Stimulated activated naive B cell treated with anti-CD40 and anti-IgM and Interleukin-4, amounts not matched to agents 10 μg/mL and 1 μg/mL and 100 μg/mL, for 72 hours (primary cell): ENCODE measurements around the gene CASP3.

ENCODE experiments used
- ATAC-seq, 2 donors: fragments of 150-1000 bp; cut with Tn5 transposase; replicated peaks; 2 replicates each; pipeline ENCODE4 v1.10.0; 2021; ENCODE audit warnings: moderate library complexity in 1 of 2
- DNase-seq: peaks from one replicate; pipeline ENCODE4 v3.0.0; 2021
- H3K27ac Mint-ChIP-seq: one replicate; pipeline ENCODE4 v1.8.0; 2022; ENCODE audit warnings: mild to moderate bottlenecking, mixed read lengths
- H3K27me3 Mint-ChIP-seq, 2 donors: one replicate each; pipeline ENCODE4 v1.8.0; 2022; ENCODE audit warnings: mixed read lengths in 2 of 2
- H3K36me3 Mint-ChIP-seq, 2 donors: one replicate each; pipeline ENCODE4 v1.8.0; 2022; ENCODE audit warnings: mixed read lengths in 2 of 2, mild to moderate bottlenecking in 1 of 2
- H3K4me1 Mint-ChIP-seq, 2 donors: one replicate each; pipeline ENCODE4 v1.8.0; 2022; ENCODE audit warnings: mixed read lengths in 2 of 2, mild to moderate bottlenecking in 1 of 2
- H3K4me3 Mint-ChIP-seq, 2 donors: one replicate each; pipeline ENCODE4 v1.8.0; 2022; ENCODE audit warnings: mild to moderate bottlenecking in 2 of 2, mixed read lengths in 2 of 2, moderate library complexity in 1 of 2
- H3K9me3 Mint-ChIP-seq, 2 donors: one replicate each; pipeline ENCODE4 v1.8.0; 2022; ENCODE audit warnings: mixed read lengths in 2 of 2, mild to moderate bottlenecking in 1 of 2

Gene CASP3

DNA sequence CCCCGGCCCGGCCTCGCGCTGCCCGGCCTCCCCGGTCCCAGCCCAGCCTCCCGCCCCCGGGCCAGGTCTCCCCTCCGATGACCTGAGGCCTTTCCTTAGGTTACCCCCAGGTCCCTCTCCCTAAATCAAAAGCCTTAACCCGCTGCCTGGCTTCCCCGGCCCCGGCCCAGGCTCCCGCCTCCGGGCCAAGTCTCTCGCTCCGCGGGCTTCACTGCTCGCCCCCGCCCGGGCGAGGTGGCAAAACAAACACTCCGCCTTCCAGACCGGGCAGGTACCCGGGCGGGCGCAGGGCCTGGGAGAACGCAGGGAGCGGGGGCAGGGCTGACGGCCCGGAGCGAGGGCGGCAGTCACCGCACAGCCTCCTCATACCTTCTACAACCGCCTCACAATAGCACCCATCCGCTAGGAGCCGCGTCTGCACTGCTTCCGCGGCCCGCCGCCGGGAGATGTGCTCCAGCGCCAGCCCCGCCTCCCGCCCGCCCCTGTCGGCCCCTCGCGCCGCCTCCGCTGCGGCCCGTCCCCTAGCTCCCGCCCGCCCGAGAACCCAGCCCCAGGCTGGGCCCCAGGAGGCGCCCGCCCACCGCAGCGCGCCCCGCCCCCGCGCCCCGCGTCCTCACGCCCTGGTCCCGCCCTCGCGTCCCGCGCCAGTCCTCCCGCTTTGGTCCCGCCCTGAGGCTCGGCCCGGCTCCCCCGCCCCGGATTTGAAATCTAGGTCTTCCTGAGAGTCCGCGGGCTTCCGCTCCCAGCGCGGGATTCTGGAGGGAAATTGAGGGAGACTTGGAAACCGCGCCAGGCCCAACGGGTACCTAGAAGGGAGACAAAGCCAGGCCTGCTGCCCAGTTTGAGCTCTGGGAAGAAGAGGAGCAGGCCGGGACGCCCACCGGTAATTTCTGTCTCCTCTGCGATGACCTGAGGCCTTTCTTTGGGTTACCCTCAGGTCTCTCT is at the start of gene CASP3, which contains the start of gene PRIMPOL:
Gene CASP3 (minus strand): TSS at position 422 of the 945 bp plus-strand sequence. CDS start 10,994 bp downstream, outside the sequence.
Gene PRIMPOL (plus strand): TSS at position 713 of the 945 bp plus-strand sequence. CDS start 7,403 bp downstream, outside the sequence.
- Mint-ChIP-seq H3K4me3 (peak within 1 kb of the TSS; percentile 90 to 92), H3K27me3 (no peaks in the 10 kb centered on the region), H3K36me3 (peaks cover 16 to 25% of the 10 kb centered on the region in 2 donors), H3K27ac (peak within 1 kb of the TSS; percentile 96), H3K9me3 (no peaks in the 10 kb centered on the region), H3K4me1 (peaks cover 27 to 38% of the 10 kb centered on the region in 2 donors)
- DNase-seq: peak; percentile 94
- ATAC-seq: peak; percentile 88 to 94

DNA sequence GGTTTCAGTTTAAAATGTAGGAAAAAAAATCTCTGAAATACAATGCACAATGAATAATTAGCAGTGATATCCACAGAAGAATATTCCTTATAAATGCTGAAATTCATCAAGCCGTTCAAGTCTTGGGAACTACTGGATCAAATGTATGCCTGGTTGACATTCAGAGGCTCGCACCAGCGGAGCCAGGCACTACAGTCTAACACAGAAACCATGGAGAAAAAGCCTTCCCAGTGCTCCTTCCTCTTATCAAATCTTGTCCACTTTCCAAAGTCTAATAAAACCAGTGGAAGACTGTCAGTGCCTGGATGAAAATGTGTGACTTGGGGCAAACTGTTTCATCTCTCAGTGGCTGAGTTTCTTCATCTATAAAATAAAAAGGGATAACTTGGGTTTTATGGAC is 48.7 kb upstream of the CASP3 start:
- Mint-ChIP-seq H3K27me3 (no peaks in the 10 kb centered on the region), H3K4me3 (no peak overlapping the region), H3K36me3 (peaks cover 21 to 22% of the 10 kb centered on the region in 2 donors), H3K27ac (no peak overlapping the region), H3K4me1 (no peaks in the 10 kb centered on the region), H3K9me3 (no peaks in the 10 kb centered on the region)
- no peak for ATAC-seq
- DNase-seq: no peak

GRCh38 chr4:184695178-184695896 is 46.1 kb upstream of the CASP3 start:
- Mint-ChIP-seq H3K9me3 (no peaks in the 10 kb centered on the region), H3K27ac (no peak overlapping the region), H3K4me3 (no peak overlapping the region), H3K27me3 (no peaks in the 10 kb centered on the region), H3K36me3 (peaks cover 13 to 20% of the 10 kb centered on the region in 2 donors), H3K4me1 (no peaks in the 10 kb centered on the region)
- no peak for DNase-seq
- no peak for ATAC-seq

DNA sequence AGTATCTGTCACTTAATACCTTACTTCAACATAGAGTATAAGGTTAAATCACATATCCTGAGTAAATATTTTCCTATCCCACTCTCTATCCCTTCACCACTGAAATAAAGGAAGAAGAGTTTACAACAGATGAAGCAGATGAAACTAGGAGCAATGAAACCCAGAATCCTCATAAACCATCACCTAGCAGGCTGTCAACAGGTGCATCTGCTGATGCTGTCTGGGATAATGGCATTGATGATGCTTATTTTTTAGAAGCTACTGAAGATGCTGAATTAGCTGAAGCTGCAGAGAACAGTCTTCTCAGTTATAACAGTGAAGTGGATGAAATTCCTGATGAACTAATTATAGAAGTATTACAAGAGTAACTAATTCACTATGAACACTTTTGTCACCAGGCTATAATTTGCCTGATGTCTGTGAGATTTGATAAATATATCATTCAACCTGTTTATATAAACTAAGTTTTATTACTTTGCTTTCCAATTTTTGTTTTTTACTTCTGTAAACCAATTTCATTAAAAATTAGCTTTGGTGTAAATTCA is 45.2 kb upstream of the CASP3 start:
- Mint-ChIP-seq H3K36me3 (peaks cover 11 to 20% of the 10 kb centered on the region in 2 donors), H3K4me1 (no peaks in the 10 kb centered on the region), H3K27me3 (no peaks in the 10 kb centered on the region), H3K4me3 (no peak overlapping the region), H3K9me3 (no peaks in the 10 kb centered on the region), H3K27ac (no peak overlapping the region)
- no peak for DNase-seq
- no peak for ATAC-seq

DNA sequence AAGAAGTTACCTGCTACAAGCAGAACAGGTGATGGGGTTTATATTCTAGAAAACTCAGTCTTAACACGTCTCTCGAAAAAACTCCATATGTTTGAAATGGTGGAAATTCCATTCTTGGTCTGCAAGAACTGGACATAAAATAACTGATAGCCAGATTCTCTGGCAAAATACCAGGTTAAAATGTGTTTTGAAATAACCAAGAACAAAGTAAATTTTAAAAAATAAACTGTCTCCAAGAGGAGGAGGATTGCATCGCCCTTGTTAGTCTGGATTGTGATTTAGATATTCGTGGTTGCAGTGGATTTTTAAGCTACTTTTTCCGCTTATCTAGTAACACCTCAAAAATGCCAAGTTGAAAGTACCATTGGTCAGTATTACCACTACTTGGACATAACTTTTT is 43.8 kb upstream of the CASP3 start:
- Mint-ChIP-seq H3K36me3 (peaks cover 11 to 20% of the 10 kb centered on the region in 2 donors), H3K27ac (no peak overlapping the region)
- ATAC-seq: no peak

GRCh38 chr4:184689681-184690080 is 40.4 kb upstream of the CASP3 start:
- ATAC-seq (no peak), DNase-seq (no peak)
- Mint-ChIP-seq H3K27me3 (no peaks in the 10 kb centered on the region), H3K27ac (no peak overlapping the region), H3K36me3 (peaks cover 14 to 22% of the 10 kb centered on the region in 2 donors), H3K9me3 (no peaks in the 10 kb centered on the region), H3K4me3 (no peak overlapping the region), H3K4me1 (peaks cover 0 to 3% of the 10 kb centered on the region in 2 donors)

More for the DNA sequence above, 43.8 kb upstream of the CASP3 start:
- Mint-ChIP-seq H3K9me3 (no peaks in the 10 kb centered on the region), H3K27me3 (no peaks in the 10 kb centered on the region), H3K4me1 (no peaks in the 10 kb centered on the region), H3K4me3 (no peak overlapping the region)
- no peak for DNase-seq

DNA sequence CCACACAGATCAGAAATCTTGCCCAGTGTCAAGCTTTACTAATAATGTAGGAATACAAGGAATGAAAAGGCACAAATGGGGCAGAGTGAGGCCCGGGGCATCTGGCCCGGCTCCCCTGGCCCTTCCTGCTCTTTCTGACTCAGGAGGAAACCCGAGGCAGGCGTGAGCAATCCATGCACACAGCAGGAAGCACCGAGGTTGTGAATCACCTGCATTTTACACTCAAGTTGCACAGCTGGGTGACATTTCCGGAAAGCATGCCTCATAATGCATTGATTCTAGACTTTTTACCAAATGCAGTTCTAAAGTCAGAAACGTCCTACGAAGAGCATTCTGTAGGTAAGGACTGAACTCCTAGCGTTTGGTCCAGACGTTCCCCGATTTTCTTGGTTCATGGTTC is 39.2 kb upstream of the CASP3 start:
- Mint-ChIP-seq H3K27me3 (no peaks in the 10 kb centered on the region), H3K4me3 (no peak overlapping the region), H3K36me3 (peaks cover 9 to 14% of the 10 kb centered on the region in 2 donors), H3K4me1 (peaks cover 1 to 7% of the 10 kb centered on the region in 2 donors), H3K9me3 (no peaks in the 10 kb centered on the region), H3K27ac (no peak overlapping the region)
- no peak for DNase-seq
- ATAC-seq: no peak

- Mint-ChIP-seq H3K4me1 (peaks cover 1 to 7% of the 10 kb centered on the region in 2 donors), H3K27me3 (no peaks in the 10 kb centered on the region), H3K9me3 (no peaks in the 10 kb centered on the region), H3K4me3 (no peak overlapping the region), H3K36me3 (peaks cover 8 to 12% of the 10 kb centered on the region in 2 donors), H3K27ac (no peak overlapping the region)
- DNase-seq (no peak), ATAC-seq (no peak)
Observed at GRCh38 chr4:184688005-184688404, 38.8 kb upstream of the CASP3 start.

GRCh38 chr4:184684491-184685189 is 35.4 kb upstream of the CASP3 start:
- DNase-seq: no peak
- Mint-ChIP-seq H3K36me3 (peaks cover 8 to 13% of the 10 kb centered on the region in 2 donors), H3K9me3 (no peaks in the 10 kb centered on the region), H3K4me3 (no peak overlapping the region), H3K4me1 (peaks cover 1 to 7% of the 10 kb centered on the region in 2 donors), H3K27me3 (no peaks in the 10 kb centered on the region), H3K27ac (no peak overlapping the region)
- ATAC-seq: no peak

GRCh38 chr4:184681916-184682315 is 32.7 kb upstream of the CASP3 start:
- ATAC-seq (no peak), DNase-seq (no peak)
- Mint-ChIP-seq H3K27ac (no peak overlapping the region), H3K36me3 (peaks cover 10 to 16% of the 10 kb centered on the region in 2 donors), H3K27me3 (no peaks in the 10 kb centered on the region), H3K9me3 (no peaks in the 10 kb centered on the region), H3K4me1 (peaks cover 1 to 7% of the 10 kb centered on the region in 2 donors), H3K4me3 (no peak overlapping the region)

- H3K9me3 Mint-ChIP-seq: no peaks in the 10 kb centered on the region
- no peak for ATAC-seq
- peaks cover 6 to 12% of the 10 kb centered on the region in 2 donors for H3K36me3 Mint-ChIP-seq
Observed at GRCh38 chr4:184680698-184681097, 31.5 kb upstream of the CASP3 start.

DNA sequence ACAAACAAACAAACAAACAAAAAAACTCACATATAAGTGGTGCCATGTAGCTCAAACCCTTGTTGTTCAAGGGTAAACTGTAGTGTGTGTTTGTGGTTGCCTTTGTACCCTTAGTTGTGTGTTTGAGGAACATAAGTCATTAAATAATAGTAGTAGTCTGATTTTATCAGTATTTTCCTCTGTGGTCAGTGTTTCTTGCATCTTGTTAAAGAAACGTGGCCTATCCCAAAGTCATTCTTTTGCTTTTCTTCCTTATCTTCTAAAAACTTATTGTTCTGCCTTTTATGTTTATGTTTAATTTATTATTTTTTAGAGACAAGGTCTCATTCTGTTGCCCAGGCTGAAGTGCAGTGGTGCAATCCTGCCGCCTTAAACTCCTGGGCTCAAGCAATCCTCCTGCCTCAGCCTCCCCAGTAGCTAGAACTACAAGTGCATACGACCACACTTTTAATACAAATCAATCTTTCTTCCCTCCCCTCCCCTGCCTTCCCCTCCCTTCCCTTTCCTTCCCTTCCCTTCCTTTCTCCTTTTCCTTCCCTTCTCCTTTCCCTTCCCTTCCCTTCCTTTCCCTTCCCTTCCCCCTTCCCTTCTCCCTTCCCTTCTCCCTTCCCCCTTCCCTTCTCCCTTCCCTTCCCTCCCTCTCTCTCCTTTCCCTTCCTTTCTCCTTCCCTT is 26.7 kb upstream of the CASP3 start:
- no peak for ATAC-seq
- no peak overlapping the region for H3K4me3 Mint-ChIP-seq
- DNase-seq: no peak
- no peaks in the 10 kb centered on the region for H3K27me3 Mint-ChIP-seq
- H3K27ac Mint-ChIP-seq: no peak overlapping the region
- no peaks in the 10 kb centered on the region for H3K9me3 Mint-ChIP-seq
- peaks cover 22 to 26% of the 10 kb centered on the region in 2 donors for H3K36me3 Mint-ChIP-seq
- H3K4me1 Mint-ChIP-seq: no peaks in the 10 kb centered on the region

More at GRCh38 chr4:184680698-184681097, 31.5 kb upstream of the CASP3 start:
- Mint-ChIP-seq H3K4me3 (no peak overlapping the region), H3K27me3 (no peaks in the 10 kb centered on the region), H3K27ac (no peak overlapping the region), H3K4me1 (peaks cover 1 to 7% of the 10 kb centered on the region in 2 donors)
- no peak for DNase-seq

DNA sequence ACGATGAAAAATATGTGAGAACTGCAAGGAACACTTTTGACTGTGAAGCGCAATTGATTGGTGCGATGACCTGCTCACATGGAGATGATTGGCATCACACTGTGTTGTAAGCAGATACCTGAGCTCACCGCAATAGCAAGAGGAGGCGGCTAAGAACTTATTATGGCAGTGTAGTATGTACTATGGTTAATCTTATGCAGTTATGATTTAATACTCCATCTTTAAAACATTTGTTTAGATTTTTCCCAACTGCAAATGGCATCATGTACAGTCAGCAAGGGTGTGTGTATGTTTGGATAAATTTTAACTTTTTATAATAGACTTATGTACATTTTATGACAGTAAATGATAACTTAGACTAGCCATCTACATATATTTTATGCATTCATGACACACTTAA is 25.8 kb upstream of the CASP3 start:
- ATAC-seq: no peak
- no peak overlapping the region for H3K27ac Mint-ChIP-seq

More for the DNA sequence above, 25.8 kb upstream of the CASP3 start:
- Mint-ChIP-seq H3K36me3 (peaks cover 22% of the 10 kb centered on the region in 2 donors), H3K9me3 (no peaks in the 10 kb centered on the region), H3K4me3 (no peak overlapping the region), H3K4me1 (no peaks in the 10 kb centered on the region), H3K27me3 (no peaks in the 10 kb centered on the region)
- DNase-seq: no peak
